K562 (cell line): ENCODE data around the gene GALT. TPM values are rescaled to one million over a fixed set of nuclear protein-coding genes. Genes with fewer than 3 reads are reported as not detected.

Experiments
- ATAC-seq: fragments of 200-7000 bp; cut with Tn5 transposase; 3 replicates; pipeline ENCODE4 v1.9.1; 2020; ENCODE audit warnings: moderate library complexity
- BruUV-seq: library from RNA; stranded (reverse); fragments of 400-500 nt; replicated peaks from 2 replicates; lab custom pipeline; 2021; lab: Mats Ljungman, UMichigan
- CTCF ChIA-PET: fragments of 300-600 bp; formaldehyde crosslinking; extraction: SDS; loops from one replicate; lab custom pipeline; 2021; ENCODE audit warnings: low intra/inter-chr PET ratio; lab: Yijun Ruan, JAX
- POLR2A ChIA-PET: fragments of 300-600, 350-650 bp; sonication (Branson Sonifier 250); formaldehyde crosslinking; extraction: SDS; loops from one replicate; lab custom pipeline; 2021; ENCODE audit warnings: antibody characterized with exemption, inconsistent platforms; lab: Yijun Ruan, JAX
- DNase-seq, 4 experiments: peaks; one replicate each; pipeline versions ENCODE4 v3.0.0 to v3.0.0-alpha.2; 2011 to 2018; ENCODE audit warnings: low spot score in 3 of 4, mixed read lengths in 3 of 4; ENCODE audit errors: extremely low read depth in 1 of 4
- FAIRE-seq: peaks from 2 replicates; lab custom pipeline; 2011; peaks lifted over from hg19 to GRCh38; lab: Jason Lieb, UNC
- H2AFZ ChIP-seq: 2 replicates; pipeline ENCODE4 v1.6.0; 2011; ENCODE audit warnings: low read depth, low read length, control low read depth, inconsistent platforms
- H3K27ac ChIP-seq: fragments of 200-600 bp; 3 replicates; pipeline ENCODE4 v1.8.0; 2011; ENCODE audit warnings: low read depth, mild to moderate bottlenecking, control low read depth, inconsistent platforms, low read length, moderate library complexity, mixed read lengths; ENCODE audit errors: extremely low read depth
- H3K27me3 ChIP-seq, 2 experiments: fragments of 300-600 bp in 1 of 2; 2 replicates in 1 of 2; 3 replicates in 1 of 2; pipeline versions ENCODE4 v1.6.0 to v1.8.0; 2011; ENCODE audit warnings: inconsistent platforms in 2 of 2, low read length in 2 of 2, mild to moderate bottlenecking in 1 of 2, mixed read lengths in 1 of 2, moderate library complexity in 1 of 2; ENCODE audit not compliant: control insufficient read depth in 2 of 2, insufficient read depth in 2 of 2
- H3K36me3 ChIP-seq: fragments of 300-600 bp; 3 replicates; pipeline ENCODE4 v1.8.0; 2011; ENCODE audit warnings: mild to moderate bottlenecking, low read length, inconsistent platforms; ENCODE audit not compliant: control insufficient read depth, insufficient read depth
- H3K4me1 ChIP-seq, 2 experiments: fragments of 200-600 bp in 1 of 2; replicated peaks in 1 of 2; 2 replicates in 1 of 2; 3 replicates in 1 of 2; pipeline versions ENCODE4 v1.5.1 to v1.8.0; 2011; ENCODE audit warnings: inconsistent platforms in 2 of 2, low read length in 2 of 2, mild to moderate bottlenecking in 1 of 2, mixed read lengths in 1 of 2, moderate library complexity in 1 of 2; ENCODE audit not compliant: control insufficient read depth in 2 of 2, insufficient read depth in 2 of 2
- H3K4me2 ChIP-seq: 2 replicates; pipeline ENCODE4 v1.6.1; 2011; ENCODE audit warnings: low read length, control low read depth, inconsistent platforms, mixed read lengths; ENCODE audit not compliant: insufficient read depth
- H3K4me3 ChIP-seq: fragments of 200-600 bp; sonication (generic), shearing (Covaris generic); 2 replicates; pipeline ENCODE4 v1.5.1; 2016; ENCODE audit warnings: control low read depth, inconsistent platforms
- H3K79me2 ChIP-seq: fragments of 200-600 bp; 3 replicates; pipeline ENCODE4 v1.8.0; 2011; ENCODE audit warnings: low read length, inconsistent platforms; ENCODE audit not compliant: control insufficient read depth, insufficient read depth
- H3K9ac ChIP-seq, 2 experiments: 2 replicates each; pipeline versions ENCODE4 v1.6.0 to v1.6.1; 2011; ENCODE audit warnings: low read depth in 2 of 2, low read length in 2 of 2, control low read depth in 1 of 2, inconsistent platforms in 1 of 2, mild to moderate bottlenecking in 1 of 2, mixed read lengths in 1 of 2; ENCODE audit not compliant: insufficient read depth in 1 of 2
- H3K9me1 ChIP-seq: one replicate; pipeline ENCODE4 v1.6.0; 2011; ENCODE audit warnings: inconsistent platforms, mild to moderate bottlenecking, low read length, moderate library complexity; ENCODE audit not compliant: control insufficient read depth, insufficient read depth
- H3K9me3 ChIP-seq: replicated peaks from 2 replicates; pipeline ENCODE4 v1.5.1; 2011; ENCODE audit warnings: low read depth, low read length, inconsistent platforms; ENCODE audit not compliant: control insufficient read depth, insufficient read depth
- H4K20me1 ChIP-seq: replicated peaks from 2 replicates; pipeline ENCODE4 v1.6.1; 2011; ENCODE audit warnings: low read length, inconsistent platforms, mixed read lengths; ENCODE audit not compliant: control insufficient read depth, insufficient read depth
- ARNT ChIP-seq, 2 experiments: fragments of 450-650 bp; IDR thresholded peaks; 2 replicates each; pipeline ENCODE4 v1.6.1; 2016; ENCODE audit warnings: mild to moderate bottlenecking in 1 of 2
- BCL6 ChIP-seq: fragments of 250-450 bp; sonication (Bioruptor Pico); IDR thresholded peaks from 2 replicates; pipeline ENCODE4 v1.4.0; 2020
- ESRRA ChIP-seq: fragments of 450-650 bp; IDR thresholded peaks from 2 replicates; pipeline ENCODE4 v1.6.1; 2014; ENCODE audit warnings: low read depth, mild to moderate bottlenecking, moderate library complexity, borderline replicate concordance
- GABPB1 ChIP-seq: sonication (generic); formaldehyde crosslinking; IDR thresholded peaks from 2 replicates; pipeline ENCODE4 v1.8.0; 2022; ENCODE audit warnings: mild to moderate bottlenecking, missing genetic modification reagents
- ILK ChIP-seq: fragments of 450-650 bp; IDR thresholded peaks from 2 replicates; pipeline ENCODE4 v1.6.1; 2016; ENCODE audit warnings: missing genetic modification characterization, low read depth, mild to moderate bottlenecking, missing compliant biosample characterization, moderate library complexity, borderline replicate concordance
- MAZ ChIP-seq, 2 experiments: fragments of 450-650 bp in 1 of 2; sonication (generic) in 1 of 2; formaldehyde crosslinking; IDR thresholded peaks in 1 of 2; conservative IDR thresholded peaks in 1 of 2; 2 replicates each; pipeline versions ENCODE4 v1.4.0 to v1.5.0; 2020; ENCODE audit warnings: mild to moderate bottlenecking in 1 of 2, missing genetic modification reagents in 1 of 2
- NBN ChIP-seq: fragments of 450-650 bp; IDR thresholded peaks from 2 replicates; pipeline ENCODE4 v1.6.1; 2016; ENCODE audit warnings: low read depth, mild to moderate bottlenecking
- NEUROD1 ChIP-seq: fragments of 150-350 bp; IDR thresholded peaks from 2 replicates; pipeline ENCODE4 v1.6.1; 2014; ENCODE audit warnings: borderline replicate concordance, low read length, low read depth; ENCODE audit not compliant: partially characterized antibody
- SIN3B ChIP-seq: fragments of 450-650 bp; IDR thresholded peaks from 2 replicates; pipeline ENCODE4 v1.6.1; 2017; ENCODE audit warnings: low read depth, mild to moderate bottlenecking, moderate library complexity
- SMARCE1 ChIP-seq: fragments of 450-650 bp; IDR thresholded peaks from 2 replicates; pipeline ENCODE4 v1.7.1; 2016; ENCODE audit warnings: mild to moderate bottlenecking
- SMC3 ChIP-seq: conservative IDR thresholded peaks from 2 replicates; pipeline ENCODE4 v1.6.1; 2011; ENCODE audit warnings: low read depth, low read length, improper control_type of control experiment; ENCODE audit not compliant: insufficient read depth
- SOX6 ChIP-seq: fragments of 450-650 bp; IDR thresholded peaks from 2 replicates; pipeline ENCODE4 v1.6.1; 2014; ENCODE audit warnings: mild to moderate bottlenecking
- ZBTB17 ChIP-seq: fragments of 450-650 bp; formaldehyde crosslinking; IDR thresholded peaks from 2 replicates; pipeline ENCODE4 v1.4.0; 2020; ENCODE audit warnings: mild to moderate bottlenecking
- ZNF263 ChIP-seq: sonication (generic); formaldehyde crosslinking; IDR thresholded peaks from 2 replicates; pipeline ENCODE4 v1.8.0; 2022; ENCODE audit warnings: mild to moderate bottlenecking, missing genetic modification reagents, borderline replicate concordance
- WGBS: fragments of 100-300 bp; shearing (Covaris generic); methylation state at CpG from one replicate; pipeline ENCODE4 v1.1.6; 2016; ENCODE audit warnings: low coverage, mixed read lengths; ENCODE audit not compliant: insufficient coverage; ENCODE audit errors: missing lambda C conversion rate; 5-methylcytosine and 5-hydroxymethylcytosine counted together
- in situ Hi-C: fragments of 300-500 bp; cut with MboI; formaldehyde crosslinking; loops from 4 replicates; pipeline ENCODE4 v1.15.0; 2018; ENCODE audit warnings: inconsistent platforms, mixed read lengths
- intact Hi-C: fragments of 100-400 bp; cut with micrococcal nuclease; formaldehyde crosslinking; loops from 2 replicates; pipeline ENCODE4 v1.14.2; 2022
- polyA plus RNA-seq, 8 experiments: library from polyadenylated mRNA; depleted of rRNA in 4 of 8; stranded (reverse) in 5 of 8; unstranded in 3 of 8; fragments of >200 nt; fragmentation: Nextera tagmentation in 2 of 8; fragmentation: Illumina TruSeq in 1 of 8; extraction: Ambion mirVana in 2 of 8; extraction: Trizol in 1 of 8; gene quantifications; 2 replicates each; pipeline versions ENCODE4 v1.2.1 to v1.2.3, GENCODE V29; 2011 to 2014; ENCODE audit warnings: inconsistent platforms in 1 of 8, missing spikeins in 1 of 8
- total RNA-seq, 7 experiments: library from RNA; depleted of rRNA in 6 of 7; stranded (reverse); fragments of >200 nt in 6 of 7; fragmentation: Illumina TruSeq in 2 of 7; extraction: Trizol in 2 of 7; gene quantifications; 2 replicates each; pipeline versions ENCODE4 v1.2.1 to v1.2.3, GENCODE V29; 2011 to 2021; ENCODE audit warnings: low replicate concordance in 1 of 7
- TF ChIP-seq, protein P1 (sequence below), 2 experiments: fragments of 250-450 bp in 1 of 2; fragments of 450-650 bp in 1 of 2; sonication (Bioruptor Pico) in 1 of 2; IDR thresholded peaks; 2 replicates each; pipeline versions ENCODE4 v1.6.1 to v1.8.0; 2016 to 2021; ENCODE audit warnings: mild to moderate bottlenecking in 2 of 2, moderate library complexity in 2 of 2, missing compliant biosample characterization in 1 of 2, missing genetic modification characterization in 1 of 2
- TF ChIP-seq, protein P2 (sequence below): fragments of 450-650 bp; conservative IDR thresholded peaks from 2 replicates; pipeline ENCODE4 v1.6.1; 2016; ENCODE audit warnings: missing genetic modification characterization, low read depth, mild to moderate bottlenecking, control low read depth, missing compliant biosample characterization
- TF ChIP-seq, protein P3 (sequence below), 3 experiments: IDR thresholded peaks in 2 of 3; conservative IDR thresholded peaks in 1 of 3; 2 replicates each; pipeline ENCODE4 v1.5.1; 2011 to 2012; ENCODE audit warnings: low read length in 3 of 3, mild to moderate bottlenecking in 3 of 3, control low read depth in 2 of 3, improper control_type of control experiment in 1 of 3, inconsistent platforms in 1 of 3, low read depth in 1 of 3, mixed read lengths in 1 of 3, moderate library complexity in 1 of 3; ENCODE audit not compliant: insufficient read depth in 2 of 3

The GALT gene
- total and polyA plus RNA-seq, 9 of the 15 experiments (the other 6 are each of a cell fraction or from before 2014, with no cell fraction given): 7.3 to 29.2 (median 15.6) TPM

DNA sequence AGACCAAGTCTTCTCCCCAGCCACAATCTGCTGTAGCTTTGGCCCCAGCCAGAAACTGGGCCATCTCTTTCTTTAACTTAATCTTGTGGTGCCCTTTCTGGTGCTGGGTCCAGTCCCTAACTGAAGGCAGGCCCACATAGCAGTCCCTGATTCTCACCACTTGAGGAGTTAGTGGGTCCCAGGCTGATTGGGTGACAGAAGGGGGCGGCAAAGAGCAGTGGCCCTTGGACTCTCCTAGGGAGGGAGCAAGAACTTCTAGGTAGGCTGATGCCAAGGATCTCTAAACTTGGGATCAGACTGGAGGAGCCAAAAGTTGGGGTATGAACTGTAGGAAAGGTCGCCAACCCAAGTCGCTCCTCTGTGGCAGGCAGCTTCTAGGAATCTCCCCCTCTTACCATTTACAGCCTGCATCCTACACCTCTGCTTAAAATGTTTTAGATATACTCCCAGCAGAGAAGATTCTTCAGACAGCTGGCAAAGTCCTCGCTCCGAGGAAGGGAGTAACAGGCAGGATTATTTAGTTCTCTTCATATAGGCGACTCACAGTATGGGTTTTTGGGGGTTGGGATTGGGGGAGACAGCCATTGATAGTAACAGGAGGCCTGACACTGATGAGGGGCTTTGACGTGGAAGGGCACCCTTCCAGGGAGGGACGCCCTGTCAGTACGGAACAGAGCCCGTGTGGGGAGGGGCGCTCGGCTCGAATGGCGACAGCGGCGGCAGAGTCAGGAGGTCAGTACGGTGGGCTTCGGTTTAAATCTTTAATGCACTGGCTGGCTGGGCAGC is 18.0 kb downstream of the GALT start:
- ATAC-seq (peak; percentile 87), FAIRE-seq (peak; percentile 91), DNase-seq (peak; percentile 57 to 88 (median 64))
- H3K4me2 ChIP-seq: peak overlapping the region; percentile 83
- H3K27ac ChIP-seq: peak overlapping the region; percentile 60; the same call in 2 of the 3 replicates
- peaks cover 28% of the 10 kb centered on the region for H3K79me2 ChIP-seq
- H3K9me1 ChIP-seq: peaks cover 2% of the 10 kb centered on the region
- 0 out of 2 replicates have a peak, but pooled peaks cover 4% of the 10 kb centered on the region for H4K20me1 ChIP-seq
- in situ Hi-C loops (no loop called here), intact Hi-C loops (no loop called here)
- H3K4me1 ChIP-seq: peaks cover 17 to 18% of the 10 kb centered on the region in 2 experiments
- ChIA-PET CTCF (interaction anchor here (1.0 to 1.2 kb wide), 3 partner anchors 17 to 37 kb away, joined by 3 to 4 read pairs (median 3); partner anchors contain the start of gene GALT), POLR2A (interaction anchor here (0.6 to 1.3 kb wide), 4 partner anchors 18 to 832 kb away, joined by 3 read pairs; partner anchors contain the start of gene GALT)
- H3K27me3 ChIP-seq: no peaks in the 10 kb centered on the region
- H3K9me3 ChIP-seq: no peaks in the 10 kb centered on the region
- peaks cover 14% of the 10 kb centered on the region; the same call in 2 of the 3 replicates for H3K36me3 ChIP-seq
- BruUV-seq: TSS peak; percentile 85
- H2AFZ ChIP-seq: peak overlapping the region; percentile 82; the same call in 1 of the 2 replicates
- H3K9ac ChIP-seq: peak overlapping the region; percentile 43 to 92
- H3K4me3 ChIP-seq: peak overlapping the region; percentile 48
- 5% methylated on average over 17 of the region's 18 CpGs for WGBS
- TF ChIP-seq GABPB1 (CRISPR knock-in tag): no peak
- TF ChIP-seq MAZ (CRISPR knock-in tag; conservative IDR thresholded peaks at IDR 0.05 in 1 of 2, IDR thresholded peaks at IDR 0.05 in 1 of 2): peak in 1 of 2 experiments; percentile 37; a peak in 1 of 4 replicates
- TF ChIP-seq, protein P1, sequence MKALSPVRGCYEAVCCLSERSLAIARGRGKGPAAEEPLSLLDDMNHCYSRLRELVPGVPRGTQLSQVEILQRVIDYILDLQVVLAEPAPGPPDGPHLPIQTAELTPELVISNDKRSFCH (CRISPR knock-in tag; IDR thresholded peaks at IDR 0.05): no peak
- TF ChIP-seq, protein P1 (tag; IDR thresholded peaks at IDR 0.05): no peak
- no peak for TF ChIP-seq NBN
- peak; percentile 48; the same call in 1 of the 2 replicates for TF ChIP-seq SMARCE1
- TF ChIP-seq SOX6: 0 out of 2 replicates have a peak, but pooled peaks have one; percentile 15
- no peak for TF ChIP-seq BCL6 (CRISPR knock-in tag)
- TF ChIP-seq, protein P2, sequence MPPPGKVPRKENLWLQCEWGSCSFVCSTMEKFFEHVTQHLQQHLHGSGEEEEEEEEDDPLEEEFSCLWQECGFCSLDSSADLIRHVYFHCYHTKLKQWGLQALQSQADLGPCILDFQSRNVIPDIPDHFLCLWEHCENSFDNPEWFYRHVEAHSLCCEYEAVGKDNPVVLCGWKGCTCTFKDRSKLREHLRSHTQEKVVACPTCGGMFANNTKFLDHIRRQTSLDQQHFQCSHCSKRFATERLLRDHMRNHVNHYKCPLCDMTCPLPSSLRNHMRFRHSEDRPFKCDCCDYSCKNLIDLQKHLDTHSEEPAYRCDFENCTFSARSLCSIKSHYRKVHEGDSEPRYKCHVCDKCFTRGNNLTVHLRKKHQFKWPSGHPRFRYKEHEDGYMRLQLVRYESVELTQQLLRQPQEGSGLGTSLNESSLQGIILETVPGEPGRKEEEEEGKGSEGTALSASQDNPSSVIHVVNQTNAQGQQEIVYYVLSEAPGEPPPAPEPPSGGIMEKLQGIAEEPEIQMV (tag): no peak
- no peak for TF ChIP-seq ILK (tag)
- peak; percentile 11; the same call in 1 of the 2 replicates for TF ChIP-seq ZNF263 (CRISPR knock-in tag)
- TF ChIP-seq SMC3: peak; percentile 29; the same call in 1 of the 2 replicates
- TF ChIP-seq, protein P3, sequence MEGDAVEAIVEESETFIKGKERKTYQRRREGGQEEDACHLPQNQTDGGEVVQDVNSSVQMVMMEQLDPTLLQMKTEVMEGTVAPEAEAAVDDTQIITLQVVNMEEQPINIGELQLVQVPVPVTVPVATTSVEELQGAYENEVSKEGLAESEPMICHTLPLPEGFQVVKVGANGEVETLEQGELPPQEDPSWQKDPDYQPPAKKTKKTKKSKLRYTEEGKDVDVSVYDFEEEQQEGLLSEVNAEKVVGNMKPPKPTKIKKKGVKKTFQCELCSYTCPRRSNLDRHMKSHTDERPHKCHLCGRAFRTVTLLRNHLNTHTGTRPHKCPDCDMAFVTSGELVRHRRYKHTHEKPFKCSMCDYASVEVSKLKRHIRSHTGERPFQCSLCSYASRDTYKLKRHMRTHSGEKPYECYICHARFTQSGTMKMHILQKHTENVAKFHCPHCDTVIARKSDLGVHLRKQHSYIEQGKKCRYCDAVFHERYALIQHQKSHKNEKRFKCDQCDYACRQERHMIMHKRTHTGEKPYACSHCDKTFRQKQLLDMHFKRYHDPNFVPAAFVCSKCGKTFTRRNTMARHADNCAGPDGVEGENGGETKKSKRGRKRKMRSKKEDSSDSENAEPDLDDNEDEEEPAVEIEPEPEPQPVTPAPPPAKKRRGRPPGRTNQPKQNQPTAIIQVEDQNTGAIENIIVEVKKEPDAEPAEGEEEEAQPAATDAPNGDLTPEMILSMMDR (IDR thresholded peaks at IDR 0.05 in 2 of 3, conservative IDR thresholded peaks at IDR 0.05 in 1 of 3; ENCODE audit: insufficient read depth in 2 of 3, low read depth in 1 of 3, low read length in 3 of 3): peak; percentile 97 to 100 (median 99)
- TF ChIP-seq NEUROD1: peak; percentile 28
- TF ChIP-seq ZBTB17 (CRISPR knock-in tag): no peak
- TF ChIP-seq ESRRA: 0 out of 2 replicates have a peak, but pooled peaks have one; percentile 13
- no peak for TF ChIP-seq ARNT (IDR thresholded peaks at IDR 0.05)
- TF ChIP-seq SIN3B: no peak
